HG02798 (cell line): Measurements from ENCODE around the gene IRAK2.
A peak's percentile ranks its signal among the peaks of the same experiment; 100 is the strongest.

Source experiments
- ATAC-seq: cut with Tn5 transposase; IDR thresholded peaks from one replicate; pipeline ENCODE4 v1.9.1; 2021; ENCODE audit warnings: mild to moderate bottlenecking; ENCODE audit not compliant: unreplicated experiment, poor library complexity

IRAK2 gene

DNA sequence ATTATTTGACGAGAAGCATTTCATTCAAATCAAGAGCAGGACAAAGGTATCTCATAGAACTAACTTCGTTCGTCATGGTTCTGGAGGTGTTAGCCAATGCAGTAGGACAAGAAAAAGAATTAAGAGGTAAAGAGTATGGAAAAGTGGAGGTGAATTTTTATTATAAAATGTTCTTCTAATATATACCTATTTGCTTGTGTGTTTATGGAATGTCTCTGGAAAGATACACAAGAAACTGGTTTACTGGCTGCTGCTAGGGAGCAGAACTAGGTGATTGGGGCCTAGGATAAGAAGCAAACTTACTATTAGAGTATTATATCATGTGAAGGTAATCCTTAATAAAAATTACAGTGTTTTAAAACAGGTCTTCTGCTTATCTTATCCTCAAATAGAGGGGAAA, 52.6 kb downstream of the IRAK2 start:
- no peak for ATAC-seq

DNA sequence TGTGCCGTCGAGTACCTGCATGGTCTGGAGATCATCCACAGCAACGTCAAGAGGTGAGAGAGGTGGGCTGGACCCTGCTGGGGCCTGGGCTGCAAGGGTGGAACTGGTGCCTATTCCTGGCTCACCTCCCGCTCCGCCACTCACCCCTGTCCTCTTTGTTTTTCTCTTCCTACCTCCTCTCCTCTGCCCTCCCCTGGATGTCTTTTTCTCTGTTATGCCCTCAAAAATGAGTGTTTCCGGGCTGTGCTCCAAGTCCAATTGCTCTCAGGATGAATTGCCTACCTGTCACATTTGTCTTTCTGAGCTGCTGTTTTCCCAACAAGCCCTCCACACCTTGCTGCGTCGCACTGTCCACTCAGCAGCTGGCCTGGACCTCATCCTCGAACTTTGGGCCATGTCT, 55.0 kb downstream of the IRAK2 start:
- no peak for ATAC-seq

DNA sequence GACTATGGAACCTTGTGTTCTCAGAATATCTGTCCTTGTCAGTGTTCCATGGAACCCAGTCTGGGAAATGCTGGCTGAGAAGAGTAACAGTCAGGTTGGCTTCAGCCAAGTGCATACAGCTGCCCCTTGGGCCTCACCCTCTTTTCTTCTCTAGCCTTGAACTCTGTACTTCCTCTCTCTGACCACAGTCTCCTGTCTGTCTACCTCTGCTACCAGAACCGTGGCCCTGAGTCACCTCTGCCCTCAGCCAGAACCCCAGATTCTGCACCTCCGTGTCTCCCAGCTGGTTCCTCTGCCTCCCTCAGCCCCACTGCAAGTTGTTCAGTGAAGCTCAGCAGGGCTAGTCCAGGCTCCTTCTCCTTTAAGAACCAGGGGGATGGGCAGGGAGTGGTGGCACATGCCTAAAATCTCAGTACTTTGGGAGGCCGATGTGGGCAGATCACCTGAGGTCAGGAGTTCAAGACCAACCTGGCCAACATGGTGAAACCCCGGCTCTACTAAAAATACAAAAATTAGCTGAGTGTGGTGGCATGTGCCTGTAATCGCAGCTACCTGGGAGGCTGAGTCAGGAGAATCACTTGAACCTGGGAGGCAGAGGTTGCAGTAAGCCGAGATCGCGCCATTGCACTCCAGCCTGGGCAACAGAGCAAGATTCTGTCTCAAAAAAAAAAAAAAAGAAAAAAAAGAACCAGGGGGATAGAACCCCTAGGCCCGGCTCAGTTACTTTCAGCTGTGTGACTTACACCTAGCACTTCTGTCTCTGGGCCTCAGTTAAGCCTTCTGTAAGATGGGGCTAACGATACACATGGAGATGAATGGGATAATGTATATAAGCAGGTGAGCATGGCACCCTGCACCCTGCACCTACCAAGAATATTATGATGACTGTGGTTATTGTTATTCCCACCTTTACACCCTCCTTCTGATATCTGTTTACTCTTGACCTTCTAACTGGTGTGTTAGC, 59.2 kb downstream of the IRAK2 start:
- ATAC-seq = peak; percentile 65

DNA sequence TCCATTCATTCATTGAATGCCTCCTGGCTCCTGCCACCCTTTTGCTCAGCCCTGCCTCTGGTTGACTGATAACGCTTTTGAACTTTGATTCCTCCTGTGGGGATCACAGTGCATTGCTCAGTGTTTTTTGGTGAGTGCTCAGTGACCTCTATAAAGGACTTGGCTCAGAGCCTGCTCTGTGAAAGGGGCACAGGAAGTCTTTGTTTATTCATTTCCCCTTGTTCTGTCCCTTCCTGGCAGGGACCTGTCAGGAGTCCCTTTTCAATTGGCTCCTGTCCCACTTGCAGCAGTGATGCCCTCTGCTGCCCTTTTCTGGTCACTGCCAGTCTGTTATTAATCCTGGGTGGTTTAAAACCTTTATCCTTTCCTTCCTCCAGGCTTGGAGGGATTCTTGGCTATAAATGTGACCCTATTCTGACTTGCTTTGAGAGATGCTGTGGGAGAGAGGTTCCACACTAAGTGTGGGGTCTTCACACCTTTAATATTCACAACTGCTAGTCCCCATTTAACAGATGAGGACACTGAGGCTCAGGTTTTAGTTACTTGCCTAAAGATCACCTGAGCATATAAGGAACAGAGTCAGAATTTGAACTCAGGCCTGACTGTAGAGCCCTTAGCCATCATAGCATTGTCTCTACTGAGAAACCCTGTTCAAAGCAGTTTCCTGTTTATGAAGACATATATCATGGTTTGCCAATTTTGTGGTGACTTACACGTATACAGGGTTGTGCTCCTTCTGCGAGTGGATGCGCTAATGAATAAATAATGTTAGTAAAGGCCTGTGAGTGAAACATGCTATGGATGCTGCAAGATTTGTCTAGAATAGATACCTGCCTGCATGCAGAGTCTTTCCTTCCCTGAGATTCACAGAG, 60.3 kb downstream of the IRAK2 start:
- peak; percentile 53 for ATAC-seq

DNA sequence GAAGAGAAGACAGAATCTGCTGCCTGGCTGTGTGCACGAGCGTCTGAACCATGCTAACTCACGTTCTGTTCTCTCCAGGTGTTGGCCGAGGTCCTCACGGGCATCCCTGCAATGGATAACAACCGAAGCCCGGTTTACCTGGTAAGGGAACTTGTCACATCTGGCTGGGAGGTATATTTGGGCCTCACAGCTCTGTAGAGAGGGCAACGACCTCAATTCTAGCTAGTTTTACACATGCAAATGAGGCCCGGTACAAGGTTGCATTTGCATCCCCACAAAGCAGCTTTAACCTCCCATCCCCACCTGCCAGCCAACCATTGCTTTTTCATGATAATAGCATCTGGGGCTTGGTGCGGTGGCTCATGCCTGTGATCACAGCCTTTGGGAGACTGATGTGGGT, 61.6 kb downstream of the IRAK2 start:
- no peak for ATAC-seq

DNA sequence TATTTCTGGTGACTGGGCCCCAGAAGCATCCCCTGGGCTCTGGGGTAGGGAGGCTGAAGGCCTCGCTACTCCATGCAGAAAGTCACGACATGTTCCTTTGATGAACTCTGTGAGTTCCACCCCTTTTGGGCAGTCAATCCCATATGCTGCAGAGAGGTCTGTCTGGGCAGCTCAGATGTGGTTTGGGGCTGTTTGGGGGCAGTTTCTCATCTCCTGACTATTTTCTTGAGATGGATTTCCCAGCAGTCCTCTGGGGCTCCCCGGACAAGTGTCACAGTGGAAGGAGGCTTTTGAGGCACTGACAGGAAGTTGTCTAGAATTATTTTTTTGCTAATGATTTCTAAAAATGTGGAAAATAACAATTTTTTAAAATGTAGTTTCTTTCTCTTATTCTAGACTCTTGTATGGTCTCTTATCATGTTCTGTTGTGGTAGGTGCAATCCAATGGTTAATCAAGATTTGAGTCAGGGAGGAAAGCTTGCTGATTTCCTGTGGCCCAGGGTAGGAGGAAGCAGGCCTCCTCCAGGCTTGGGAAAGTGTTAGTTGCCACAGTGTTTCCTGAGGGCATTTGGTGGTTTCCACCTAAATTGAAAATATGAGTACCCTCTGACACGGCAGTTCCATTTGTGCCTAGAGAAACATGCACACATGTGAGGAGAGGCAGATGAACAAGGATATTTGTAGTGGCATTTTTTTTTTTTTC, 63.7 kb downstream of the IRAK2 start:
- ATAC-seq = no peak

DNA sequence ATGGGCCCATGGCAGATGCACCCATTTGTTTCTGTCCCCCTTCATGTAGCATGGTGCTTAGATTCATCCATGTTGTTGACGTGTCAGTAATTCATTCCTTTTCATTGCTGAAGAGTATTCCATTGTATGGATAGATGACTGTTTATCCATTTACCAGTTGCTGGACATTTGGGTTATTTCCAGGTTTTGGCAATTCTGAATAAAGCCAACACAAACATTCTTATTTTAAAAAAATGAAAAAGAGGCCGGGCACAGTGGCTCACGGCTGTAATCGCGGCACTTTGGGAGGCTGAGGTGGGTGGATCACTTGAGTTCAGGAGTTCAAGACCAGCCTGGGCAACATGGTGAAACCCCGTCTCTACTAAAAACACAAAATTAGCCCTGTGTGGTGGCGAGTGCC, 64.9 kb downstream of the IRAK2 start:
- ATAC-seq = no peak

DNA sequence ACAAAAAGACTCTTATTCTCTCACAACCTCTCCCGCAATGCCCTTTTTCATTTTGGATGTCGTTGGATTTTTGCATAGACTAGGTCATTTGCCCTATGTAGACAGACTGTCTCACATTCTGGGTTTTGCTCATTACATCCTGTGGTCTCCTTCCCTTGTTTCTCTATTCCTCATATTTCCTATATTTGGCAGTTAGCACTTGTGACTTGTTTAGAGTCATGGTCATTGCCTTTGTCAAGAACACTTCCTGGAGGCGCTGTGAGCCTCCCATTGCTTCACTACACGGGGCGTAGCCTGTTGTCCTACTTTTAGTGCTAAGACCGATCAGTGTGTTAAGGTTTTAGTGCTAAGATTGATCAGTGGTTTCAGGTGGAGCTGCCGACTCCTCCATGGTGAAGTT, 67.4 kb downstream of the IRAK2 start:
- no peak for ATAC-seq

DNA sequence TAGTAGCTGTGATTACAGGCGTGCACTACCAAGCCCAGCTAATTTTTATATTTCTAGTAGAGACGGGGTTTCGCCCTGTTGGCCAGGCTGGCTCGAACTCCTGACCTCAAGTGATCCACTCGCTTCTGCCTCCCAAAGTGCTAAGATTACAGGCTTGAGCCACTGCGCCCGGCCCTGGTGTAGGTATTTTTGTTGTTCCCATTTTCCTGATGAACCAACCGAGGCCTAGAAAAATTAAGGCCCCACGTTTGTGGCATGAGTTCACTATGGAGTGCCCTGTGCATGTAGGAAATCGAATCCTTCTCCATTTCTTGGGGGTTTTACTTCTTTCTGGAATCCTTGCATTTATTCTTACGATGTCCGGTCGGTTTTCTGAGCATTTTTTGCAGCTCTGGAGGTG, 69.3 kb downstream of the IRAK2 start:
- ATAC-seq = no peak

DNA sequence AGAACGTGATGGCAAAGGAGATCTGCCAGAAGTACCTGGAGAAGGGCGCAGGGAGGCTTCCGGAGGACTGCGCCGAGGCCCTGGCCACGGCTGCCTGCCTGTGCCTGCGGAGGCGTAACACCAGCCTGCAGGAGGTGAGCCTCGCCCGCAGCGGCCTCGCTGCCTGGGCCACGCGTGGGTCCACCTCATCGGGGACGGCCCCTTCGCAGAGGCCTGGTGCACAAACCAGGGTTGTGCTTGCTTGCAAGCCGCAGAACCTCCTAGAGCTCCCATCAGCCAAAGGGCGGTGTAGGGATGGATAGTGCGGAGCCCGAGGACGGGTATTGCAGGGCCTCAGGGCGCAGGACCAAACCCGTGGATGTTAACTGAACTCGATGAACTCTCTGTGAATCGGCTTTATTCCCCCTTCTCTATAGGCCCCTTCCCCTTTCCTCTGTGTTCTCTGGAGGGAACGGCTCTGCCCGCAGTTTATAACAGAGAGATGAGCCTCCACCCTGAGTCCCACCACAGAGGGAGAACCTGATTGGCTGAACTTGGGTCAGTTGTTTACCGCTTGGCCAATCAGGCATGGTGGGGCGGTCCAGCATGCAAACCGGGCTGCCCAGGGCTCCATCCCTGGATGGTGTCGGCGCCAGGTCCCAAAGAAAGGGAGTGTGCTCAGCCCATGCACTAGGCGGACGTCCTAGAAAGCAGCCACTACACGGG, 70.0 kb downstream of the IRAK2 start:
- ATAC-seq = no peak

DNA sequence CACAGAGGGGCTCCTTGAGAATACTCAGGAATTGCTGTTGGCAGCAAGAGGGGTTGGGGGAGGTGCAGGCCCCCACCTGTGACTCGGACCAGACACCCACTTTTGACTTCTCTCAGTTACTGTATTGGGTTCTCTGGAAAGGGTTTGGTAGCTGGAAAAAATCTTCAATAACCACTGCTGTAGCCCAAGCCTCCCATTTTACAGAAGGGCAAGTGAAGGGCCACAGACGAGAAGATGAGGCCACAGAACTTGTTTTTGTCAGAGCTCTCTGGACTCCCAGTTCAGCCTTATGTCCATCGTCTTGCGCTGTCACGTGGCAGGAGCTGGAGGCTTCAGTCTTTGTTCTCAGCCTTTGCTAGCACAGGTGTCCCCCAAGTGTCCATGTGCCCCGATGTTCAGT, 70.8 kb downstream of the IRAK2 start:
- ATAC-seq = no peak

DNA sequence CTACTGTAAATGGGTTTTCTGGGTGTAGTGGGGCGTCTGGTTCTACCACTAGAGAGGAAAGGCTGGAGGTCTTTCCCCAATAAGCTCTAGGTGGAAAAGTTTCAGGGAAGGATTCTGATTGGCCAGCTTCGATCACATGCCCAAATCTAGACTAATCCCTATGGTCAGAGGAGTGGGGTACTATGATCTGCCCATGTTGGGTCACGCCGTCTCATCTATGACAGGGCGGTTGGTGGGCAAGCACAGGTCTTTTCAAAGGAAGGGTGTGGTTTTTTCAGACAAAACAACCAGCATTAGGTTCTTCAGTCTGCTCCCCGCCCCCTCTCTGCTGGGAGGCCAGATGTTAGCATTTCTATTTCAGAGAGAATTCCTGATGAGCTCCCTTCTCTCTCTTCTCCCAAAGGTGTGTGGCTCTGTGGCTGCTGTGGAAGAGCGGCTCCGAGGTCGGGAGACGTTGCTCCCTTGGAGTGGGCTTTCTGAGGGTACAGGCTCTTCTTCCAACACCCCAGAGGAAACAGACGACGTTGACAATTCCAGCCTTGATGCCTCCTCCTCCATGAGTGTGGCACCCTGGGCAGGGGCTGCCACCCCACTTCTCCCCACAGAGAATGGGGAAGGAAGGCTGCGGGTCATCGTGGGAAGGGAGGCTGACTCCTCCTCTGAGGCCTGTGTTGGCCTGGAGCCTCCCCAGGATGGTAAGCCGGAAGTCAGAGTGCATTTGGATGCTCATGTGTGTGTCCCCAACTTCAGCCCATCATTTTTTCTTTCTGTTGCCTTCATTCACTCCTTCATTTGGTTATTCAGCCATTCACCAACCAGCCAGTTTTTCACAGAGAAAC, 73.8 kb downstream of the IRAK2 start:
- ATAC-seq = no peak

DNA sequence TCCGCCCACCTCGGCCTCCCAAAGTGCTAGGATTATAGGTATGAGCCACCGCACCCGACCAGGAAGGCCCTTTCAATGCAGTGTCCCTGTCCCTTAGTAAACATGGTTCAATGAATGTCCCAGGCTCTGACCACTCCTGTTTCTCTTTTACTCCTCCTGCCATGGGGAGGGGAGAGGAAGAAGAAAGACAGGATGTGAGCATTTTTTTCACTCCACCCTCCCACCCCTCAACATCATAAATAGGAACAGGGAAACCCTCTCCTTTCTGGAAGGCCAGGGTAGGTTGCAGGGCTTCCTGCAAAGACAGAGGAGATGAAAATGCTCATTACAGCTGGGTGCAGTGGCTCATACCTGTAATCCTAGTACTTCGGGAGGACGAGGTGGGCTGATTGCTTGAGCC, 76.1 kb downstream of the IRAK2 start:
- ATAC-seq = no peak

DNA sequence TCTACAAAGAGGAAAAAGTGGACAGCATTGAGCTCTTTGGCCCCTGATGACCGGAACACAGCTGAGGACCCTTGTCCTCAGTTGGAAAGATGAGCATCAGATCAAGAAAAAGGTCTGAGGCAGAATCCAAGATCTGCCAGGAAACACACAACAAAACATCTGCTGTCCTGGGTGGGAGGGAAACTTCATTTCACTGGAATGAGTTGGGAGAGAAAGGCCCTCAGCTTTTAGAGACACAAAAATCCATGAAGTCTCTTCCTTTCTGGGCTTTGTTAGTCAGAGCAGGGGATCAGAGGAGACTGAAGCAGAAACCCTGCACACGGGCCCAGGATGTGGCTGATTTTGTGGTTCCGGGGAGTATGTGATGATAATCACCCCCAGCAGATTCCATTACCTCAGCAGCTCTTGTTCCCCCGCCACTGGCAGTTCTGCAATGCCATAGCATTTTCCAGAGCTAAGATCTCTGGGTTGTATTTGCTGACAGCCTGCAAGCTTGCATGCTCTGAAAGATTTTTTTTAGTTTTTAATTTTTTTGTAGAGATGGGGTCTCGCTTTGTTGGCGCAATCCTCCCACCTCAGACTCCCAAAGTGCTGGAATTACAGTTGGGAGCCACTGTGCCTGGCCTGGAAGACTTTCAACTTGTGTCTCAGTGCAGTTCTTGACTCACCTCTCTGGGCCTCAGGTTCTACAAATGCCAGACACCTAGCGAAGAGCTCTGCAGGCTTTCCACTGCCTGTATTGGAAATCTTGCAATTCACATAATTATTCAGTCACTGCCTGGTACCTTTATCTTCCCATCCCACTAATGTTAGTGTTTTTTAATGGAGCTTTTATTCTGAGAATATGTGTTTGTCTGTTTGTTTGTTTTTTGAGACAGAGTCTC, 77.7 kb downstream of the IRAK2 start:
- no peak for ATAC-seq

DNA sequence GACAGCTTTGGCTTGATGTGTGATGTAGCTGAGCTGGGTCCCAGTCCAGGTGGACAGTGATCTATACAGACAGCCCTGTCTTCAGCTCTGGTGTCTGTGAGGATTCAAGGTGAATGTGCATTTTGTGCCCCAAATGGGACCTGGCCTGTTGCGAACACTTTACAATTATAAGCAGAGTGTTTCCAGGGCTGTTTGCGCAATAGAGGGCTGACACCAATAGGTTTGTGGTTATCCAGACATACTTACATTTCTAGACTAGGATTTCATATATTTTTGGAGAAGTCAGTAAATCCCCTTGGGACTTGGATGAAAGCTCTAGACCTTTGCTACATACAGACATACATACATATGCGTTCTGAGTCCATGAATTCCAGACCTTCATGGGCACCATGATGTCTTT, 79.3 kb downstream of the IRAK2 start:
- ATAC-seq = no peak

DNA sequence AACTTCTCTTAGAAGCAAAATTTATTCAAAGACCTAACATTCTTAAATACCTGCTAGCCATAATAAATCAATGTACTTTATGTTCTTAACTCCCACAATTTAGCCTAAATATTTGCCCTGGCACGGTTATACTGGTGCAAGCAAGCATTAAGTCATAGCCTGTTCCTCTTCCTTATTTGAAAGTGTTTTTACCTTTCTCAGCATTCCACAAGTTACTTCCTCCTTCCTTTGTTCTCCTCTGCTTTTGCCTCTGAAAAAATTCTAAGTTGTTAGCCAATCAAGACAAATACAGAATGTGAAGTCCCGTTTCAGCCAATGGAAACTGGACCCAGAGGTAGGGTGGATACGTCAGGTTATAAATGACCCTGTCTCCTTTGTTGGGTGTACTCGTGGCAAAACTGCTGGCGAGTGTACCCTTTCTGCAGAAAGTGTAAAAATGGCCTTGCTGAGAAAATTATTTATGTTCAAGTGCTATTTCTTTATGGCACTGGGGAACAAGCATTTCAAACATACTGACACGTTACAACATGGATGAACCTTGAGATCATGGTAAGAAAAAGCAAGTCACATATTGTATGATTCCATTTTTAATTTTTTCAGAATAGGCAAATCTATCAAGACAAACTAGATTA, 80.5 kb downstream of the IRAK2 start:
- ATAC-seq = no peak

DNA sequence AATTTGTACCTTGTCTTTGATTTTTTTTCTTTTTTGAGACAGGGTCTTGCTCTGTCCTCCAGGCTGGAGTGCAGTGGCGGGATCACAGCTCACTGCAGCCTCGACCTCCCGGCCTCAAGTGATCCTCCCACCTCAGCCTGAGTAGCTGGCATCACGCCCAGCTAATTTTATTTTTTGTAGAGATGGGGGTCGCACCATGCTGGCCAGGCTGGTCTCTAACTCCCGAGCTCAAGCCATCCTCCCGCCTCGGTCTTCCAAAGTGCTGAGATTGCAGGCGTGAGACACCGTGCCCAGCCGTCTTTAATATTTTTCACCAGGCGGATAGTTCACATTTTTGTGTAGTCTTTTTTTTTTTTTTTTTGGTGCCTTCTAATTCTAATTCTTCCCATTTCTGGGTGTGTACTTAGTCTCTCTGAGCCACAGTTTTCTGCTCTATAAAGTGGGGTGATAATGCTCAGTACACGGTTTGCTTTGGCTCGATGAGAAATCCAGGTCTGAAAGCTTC, 83.0 kb downstream of the IRAK2 start:
- ATAC-seq = no peak
